VCaP (cell line): ENCODE measurements around the gene PDGFA.

Experiments
- H3K27ac ChIP-seq: fragments of 450-650 bp; 2 replicates; pipeline ENCODE4 v1.5.1; 2017
- TF ChIP-seq, protein P1 (sequence below): fragments of 450-650 bp; conservative IDR thresholded peaks from 2 replicates; pipeline ENCODE4 v1.5.1; 2017; ENCODE audit warnings: mild to moderate bottlenecking, moderate library complexity

PDGFA gene

DNA sequence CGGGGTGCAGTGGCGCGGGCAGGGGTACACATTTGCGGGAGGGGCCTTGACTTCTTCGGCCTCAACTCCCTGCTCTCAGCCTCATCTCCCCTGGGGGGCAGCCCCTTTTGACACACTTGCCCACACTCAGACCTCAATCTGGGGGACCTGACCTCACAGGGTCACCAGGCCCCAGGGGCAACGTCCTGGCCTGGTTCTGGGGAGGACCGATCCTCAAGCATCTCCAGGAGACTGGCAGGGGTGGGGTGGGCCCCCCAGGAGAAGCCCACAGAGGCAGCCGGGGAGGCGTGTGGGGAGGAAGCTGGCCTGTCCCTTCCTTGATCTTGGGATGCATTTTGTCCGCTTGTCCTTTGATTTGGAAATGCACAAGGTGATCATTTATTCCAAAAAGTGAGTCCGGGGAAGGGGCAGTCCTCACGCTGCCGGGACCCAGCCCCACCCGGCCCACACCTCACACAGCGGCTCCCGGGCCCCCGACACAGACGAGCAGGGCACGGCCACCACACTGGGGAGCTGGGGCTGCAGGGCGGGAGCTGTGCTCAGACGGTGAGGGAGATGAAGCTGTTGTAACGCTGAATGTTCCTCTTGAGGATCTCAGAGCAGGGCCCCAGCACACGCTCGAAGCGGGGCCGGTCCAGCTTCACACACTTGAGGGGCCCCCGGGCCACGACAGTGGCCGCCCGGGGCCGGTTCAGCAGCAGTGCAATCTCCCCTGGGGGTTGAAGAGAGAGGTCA is 30.4 kb upstream of the PDGFA start:
- TF ChIP-seq, protein P1, sequence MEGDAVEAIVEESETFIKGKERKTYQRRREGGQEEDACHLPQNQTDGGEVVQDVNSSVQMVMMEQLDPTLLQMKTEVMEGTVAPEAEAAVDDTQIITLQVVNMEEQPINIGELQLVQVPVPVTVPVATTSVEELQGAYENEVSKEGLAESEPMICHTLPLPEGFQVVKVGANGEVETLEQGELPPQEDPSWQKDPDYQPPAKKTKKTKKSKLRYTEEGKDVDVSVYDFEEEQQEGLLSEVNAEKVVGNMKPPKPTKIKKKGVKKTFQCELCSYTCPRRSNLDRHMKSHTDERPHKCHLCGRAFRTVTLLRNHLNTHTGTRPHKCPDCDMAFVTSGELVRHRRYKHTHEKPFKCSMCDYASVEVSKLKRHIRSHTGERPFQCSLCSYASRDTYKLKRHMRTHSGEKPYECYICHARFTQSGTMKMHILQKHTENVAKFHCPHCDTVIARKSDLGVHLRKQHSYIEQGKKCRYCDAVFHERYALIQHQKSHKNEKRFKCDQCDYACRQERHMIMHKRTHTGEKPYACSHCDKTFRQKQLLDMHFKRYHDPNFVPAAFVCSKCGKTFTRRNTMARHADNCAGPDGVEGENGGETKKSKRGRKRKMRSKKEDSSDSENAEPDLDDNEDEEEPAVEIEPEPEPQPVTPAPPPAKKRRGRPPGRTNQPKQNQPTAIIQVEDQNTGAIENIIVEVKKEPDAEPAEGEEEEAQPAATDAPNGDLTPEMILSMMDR = no peak
- H3K27ac ChIP-seq = no peak overlapping the region

DNA sequence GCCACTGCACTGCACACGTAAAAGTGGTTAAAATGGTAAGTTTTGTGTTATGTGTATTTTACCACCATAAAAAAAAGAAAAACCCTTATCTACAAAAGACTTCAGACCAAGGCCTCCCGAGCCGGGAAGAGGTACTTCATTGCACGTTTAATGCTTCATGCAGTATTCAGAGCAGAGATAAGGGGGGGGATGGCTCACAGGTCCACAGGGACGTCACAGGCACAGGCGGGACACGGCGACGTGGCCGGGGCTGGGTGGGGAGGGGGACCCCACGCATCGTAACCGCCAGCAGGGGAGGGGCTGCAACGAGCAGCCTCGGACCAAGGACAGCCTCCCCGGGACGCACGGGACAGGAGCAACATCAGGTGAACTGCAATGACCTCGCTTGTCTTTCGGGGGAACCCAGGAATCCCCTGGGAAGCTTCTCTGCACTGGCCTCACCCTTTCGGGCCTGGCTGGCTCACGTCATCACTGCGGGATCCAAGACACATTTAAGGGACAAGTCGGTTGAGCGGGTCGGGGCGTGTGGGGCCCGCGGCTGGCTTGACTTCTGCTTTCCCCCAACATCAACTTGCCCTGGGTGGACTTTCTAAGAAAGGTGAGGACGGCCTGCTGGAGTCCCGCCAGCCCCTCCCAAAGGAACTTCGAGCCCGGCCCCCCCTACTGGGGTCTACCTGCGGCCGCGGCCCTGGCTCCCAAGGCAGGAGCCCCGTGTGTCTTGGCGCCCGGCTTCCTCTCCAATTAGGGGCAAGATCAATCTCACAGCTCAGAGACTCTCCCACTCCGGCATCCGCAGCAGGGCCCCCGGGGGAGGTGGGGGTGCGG is 29.6 kb upstream of the PDGFA start:
- TF ChIP-seq, protein P1 = no peak
- H3K27ac ChIP-seq = no peak overlapping the region

DNA sequence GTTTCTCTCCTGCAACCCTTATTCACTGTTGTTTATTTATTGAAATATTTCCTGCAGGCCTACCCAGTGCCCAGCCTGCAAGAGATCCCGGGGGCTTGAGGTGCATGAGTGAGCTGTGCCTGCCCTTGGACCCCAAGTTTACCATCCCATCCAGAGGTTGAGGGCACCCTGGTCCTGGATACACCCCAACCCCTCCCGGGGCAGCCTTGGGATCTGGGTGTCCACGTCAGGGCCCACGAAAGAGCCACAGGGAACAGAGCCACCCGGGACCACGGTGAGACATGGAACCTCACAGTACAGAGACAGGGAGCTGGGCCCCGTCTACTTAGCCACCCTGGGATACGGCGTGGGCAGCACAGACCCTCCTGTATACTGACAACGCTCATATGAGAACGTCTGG is 28.8 kb upstream of the PDGFA start:
- H3K27ac ChIP-seq = no peak overlapping the region
- TF ChIP-seq, protein P1 = no peak

DNA sequence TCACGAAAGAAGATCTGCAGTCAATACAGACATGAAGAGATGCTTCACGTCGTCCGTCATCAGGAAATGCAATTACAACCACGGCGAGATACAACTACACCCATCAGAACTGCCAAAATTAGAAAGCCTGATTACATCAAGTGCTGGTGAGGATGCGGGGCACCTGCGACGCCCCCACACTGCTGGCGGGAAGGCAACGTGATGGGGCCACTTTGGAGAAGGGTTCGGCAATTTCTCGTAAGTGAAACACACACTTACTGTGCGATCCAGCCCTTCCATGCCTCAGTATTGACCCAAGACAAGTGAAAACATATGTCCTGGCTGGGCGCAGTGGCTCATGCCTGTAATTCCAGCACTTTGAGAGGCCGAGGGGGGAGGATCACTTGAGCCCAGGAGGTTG is 25.8 kb upstream of the PDGFA start:
- H3K27ac ChIP-seq = no peak overlapping the region
- TF ChIP-seq, protein P1 = no peak

DNA sequence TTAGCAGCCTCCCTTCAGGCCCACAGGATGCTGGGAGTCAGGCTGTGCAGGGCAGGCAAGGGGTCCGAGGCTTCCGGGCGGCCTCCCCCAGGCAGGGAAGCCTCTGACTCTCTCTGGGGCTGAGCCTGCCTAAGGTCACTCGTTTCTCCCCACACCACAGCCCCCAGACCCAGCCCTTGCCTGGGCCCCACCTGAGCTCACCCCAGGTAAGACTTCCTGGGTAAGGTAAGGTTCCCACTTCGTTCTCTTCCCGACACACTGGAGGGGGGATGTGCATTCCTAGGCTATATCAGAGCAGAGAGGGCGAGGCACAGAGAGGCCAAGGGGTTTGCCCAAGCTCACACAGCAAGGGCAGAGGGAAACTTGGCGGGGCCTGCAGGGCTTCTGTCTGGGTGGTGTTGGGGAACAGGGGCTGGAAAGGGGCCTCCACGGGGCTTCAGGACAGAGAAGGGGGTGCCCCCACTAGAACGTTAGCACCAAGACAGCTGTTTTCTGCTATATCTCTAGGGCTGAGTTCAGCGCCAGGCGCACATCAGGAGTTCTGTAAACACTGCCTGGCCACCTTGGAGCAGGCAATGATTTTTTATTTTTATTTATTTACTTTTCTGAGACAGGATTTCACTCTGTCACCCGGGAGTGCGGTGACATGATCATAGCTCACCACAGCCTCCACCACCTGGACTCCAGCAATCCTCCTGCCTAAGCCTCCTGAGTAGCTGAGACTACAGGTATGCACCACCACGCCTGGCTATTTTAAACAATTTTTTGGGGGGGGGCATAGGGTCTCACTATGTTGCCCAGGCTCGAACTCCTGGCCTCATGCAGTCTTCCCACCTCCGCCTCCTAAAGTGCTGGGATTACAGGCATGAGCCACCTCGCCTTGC is 24.9 kb upstream of the PDGFA start:
- H3K27ac ChIP-seq = no peak overlapping the region; the same call in 1 of the 2 replicates
- TF ChIP-seq, protein P1 = no peak

DNA sequence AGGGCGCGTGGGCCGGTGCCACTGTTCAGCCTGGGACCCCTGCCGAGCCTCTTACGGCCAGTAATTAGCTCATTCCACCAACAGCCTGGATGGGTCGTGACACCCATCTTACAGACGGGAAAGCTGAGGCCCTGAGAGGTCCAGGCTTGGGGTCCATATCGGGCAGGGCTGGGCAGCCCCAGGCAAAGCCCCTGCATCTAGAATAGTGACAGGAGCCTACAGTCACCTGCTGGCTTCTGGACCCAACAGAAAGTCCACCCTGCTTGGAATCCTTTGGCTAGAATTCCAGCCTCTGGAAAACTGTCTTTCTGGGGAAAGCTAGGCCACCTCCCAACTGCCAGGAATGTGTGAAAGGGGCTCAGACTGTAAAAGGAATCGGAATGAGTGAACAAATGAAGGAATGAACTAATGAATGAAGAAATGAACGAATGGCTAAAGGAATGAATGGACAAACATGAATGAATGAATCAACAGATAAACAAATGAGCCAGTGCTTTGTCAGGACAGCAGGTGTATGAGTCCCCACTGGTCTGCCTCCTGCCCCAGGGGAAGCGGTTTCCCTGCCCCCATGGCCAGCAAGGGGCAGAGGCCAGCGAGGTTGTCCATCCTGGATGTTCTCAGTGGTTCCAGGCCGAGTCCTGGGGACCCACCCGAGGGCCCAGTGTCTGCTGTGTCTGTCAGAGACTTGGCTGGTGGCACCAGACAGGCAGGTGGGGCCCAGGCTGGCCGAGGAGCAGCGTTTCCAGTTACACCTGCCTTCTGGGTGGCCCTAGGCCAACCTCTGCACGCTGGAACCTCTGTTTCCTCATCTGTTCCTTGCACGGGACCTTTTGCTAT is 24.1 kb upstream of the PDGFA start:
- no peak overlapping the region; the same call in 1 of the 2 replicates for H3K27ac ChIP-seq
- TF ChIP-seq, protein P1 = no peak
